ENCODE measurements around the gene B3GNT7. TPM values are rescaled to one million over a fixed set of nuclear protein-coding genes. Genes with fewer than 3 reads are reported as not detected.

The B3GNT7 gene
- total RNA-seq, 1 experiment from 2014 or later = 6.1 TPM

DNA sequence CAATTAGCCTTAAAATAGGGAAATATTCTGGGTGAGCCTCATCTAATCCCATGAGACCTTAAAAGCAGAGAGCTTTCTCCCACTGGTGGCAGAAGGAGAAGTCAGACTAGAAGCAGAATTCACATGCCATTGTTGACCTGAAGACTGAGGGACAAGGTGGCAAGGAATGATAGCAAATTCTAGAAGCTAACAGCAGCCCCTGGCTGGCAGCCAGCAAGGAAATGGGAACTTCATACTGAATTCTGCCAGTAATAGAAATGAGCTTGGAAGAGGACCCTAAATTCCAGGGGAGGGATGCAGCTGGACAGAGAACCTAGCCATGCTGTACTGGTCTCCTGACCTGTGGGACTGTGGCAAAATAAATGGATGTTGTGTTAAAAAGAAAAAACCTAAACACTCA lies 19.5 kb downstream of the B3GNT7 start:
- H3K36me3 ChIP-seq (ENCODE audit: control insufficient read depth in 1 of 2, insufficient read depth in 2 of 2, low read length in 2 of 2) = no peaks in the 10 kb centered on the region
- no peak overlapping the region for H3K27ac ChIP-seq (ENCODE audit: low read depth, low read length)
- ChIA-PET RAD21 (ENCODE audit: low non-redundant PET in 1 of 2, low total read pairs in 2 of 2, uncharacterized antibody in 2 of 2, unreplicated experiment in 2 of 2) (no interaction called here), POLR2A (no interaction called here), CTCF (no interaction called here)
- H3K4me2 ChIP-seq (ENCODE audit: low read length) = no peak overlapping the region
- peaks cover 6 to 9% of the 10 kb centered on the region in 2 experiments; a peak in 2 of 4 replicates for H3K9me3 ChIP-seq (ENCODE audit: control insufficient read depth in 1 of 2, insufficient read depth in 1 of 2, low read depth in 1 of 2, low read length in 2 of 2)
- intact Hi-C loops (cut with micrococcal nuclease) = no loop called here
- BruUV-seq (replicated peaks) = no TSS peak
- no peak overlapping the region for H2AFZ ChIP-seq (ENCODE audit: low read depth, low read length, poor library complexity, severe bottlenecking)
- DNase-seq (ENCODE audit: low read depth, low spot score) = no peak
- no peak overlapping the region for H3K4me3 ChIP-seq (replicated peaks in 1 of 2; ENCODE audit: low read depth in 1 of 2, low read length in 2 of 2)
- H3K4me1 ChIP-seq (ENCODE audit: control insufficient read depth in 1 of 2, insufficient read depth in 2 of 2, low read length in 2 of 2) = peaks cover 0 to 13% of the 10 kb centered on the region in 2 experiments; a peak in 1 of 4 replicates
- no peaks in the 10 kb centered on the region for H4K20me1 ChIP-seq (ENCODE audit: insufficient read depth)
- no peaks in the 10 kb centered on the region for H3K27me3 ChIP-seq (ENCODE audit: insufficient read depth, low read length)
- H3K9me2 ChIP-seq (ENCODE audit: insufficient read depth) = no peaks in the 10 kb centered on the region
- TF ChIP-seq POLR2AphosphoS5 (IDR thresholded peaks at IDR 0.05; ENCODE audit: low read depth, low read length) = no peak
- no peak for TF ChIP-seq SP1 (IDR thresholded peaks at IDR 0.05; ENCODE audit: low read depth)
- no peak for TF ChIP-seq EGR1 (IDR thresholded peaks at IDR 0.05; ENCODE audit: low read depth)
- TF ChIP-seq, protein P1, sequence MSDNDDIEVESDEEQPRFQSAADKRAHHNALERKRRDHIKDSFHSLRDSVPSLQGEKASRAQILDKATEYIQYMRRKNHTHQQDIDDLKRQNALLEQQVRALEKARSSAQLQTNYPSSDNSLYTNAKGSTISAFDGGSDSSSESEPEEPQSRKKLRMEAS (IDR thresholded peaks at IDR 0.05) = no peak
- no peak for TF ChIP-seq SRF (IDR thresholded peaks at IDR 0.05; ENCODE audit: low read depth)
- no peak for TF ChIP-seq SIN3A (IDR thresholded peaks at IDR 0.05; ENCODE audit: low read depth)
- no peak for TF ChIP-seq FOSL1 (IDR thresholded peaks at IDR 0.05; ENCODE audit: low read depth)
- TF ChIP-seq, protein P2, sequence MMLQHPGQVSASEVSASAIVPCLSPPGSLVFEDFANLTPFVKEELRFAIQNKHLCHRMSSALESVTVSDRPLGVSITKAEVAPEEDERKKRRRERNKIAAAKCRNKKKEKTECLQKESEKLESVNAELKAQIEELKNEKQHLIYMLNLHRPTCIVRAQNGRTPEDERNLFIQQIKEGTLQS (IDR thresholded peaks at IDR 0.05) = no peak
- TF ChIP-seq EZH2phosphoT487 (IDR thresholded peaks at IDR 0.05; ENCODE audit: borderline replicate concordance) = no peak
- TF ChIP-seq ZNF274 (IDR thresholded peaks at IDR 0.05; ENCODE audit: low read depth, low read length) = no peak
- TF ChIP-seq JUND (IDR thresholded peaks at IDR 0.05) = no peak
- no peak overlapping the region for H3K9ac ChIP-seq (ENCODE audit: low read length)
- ATAC-seq = no peak
- H3K79me2 ChIP-seq (ENCODE audit: insufficient read depth, low read length) = no peaks in the 10 kb centered on the region

DNA sequence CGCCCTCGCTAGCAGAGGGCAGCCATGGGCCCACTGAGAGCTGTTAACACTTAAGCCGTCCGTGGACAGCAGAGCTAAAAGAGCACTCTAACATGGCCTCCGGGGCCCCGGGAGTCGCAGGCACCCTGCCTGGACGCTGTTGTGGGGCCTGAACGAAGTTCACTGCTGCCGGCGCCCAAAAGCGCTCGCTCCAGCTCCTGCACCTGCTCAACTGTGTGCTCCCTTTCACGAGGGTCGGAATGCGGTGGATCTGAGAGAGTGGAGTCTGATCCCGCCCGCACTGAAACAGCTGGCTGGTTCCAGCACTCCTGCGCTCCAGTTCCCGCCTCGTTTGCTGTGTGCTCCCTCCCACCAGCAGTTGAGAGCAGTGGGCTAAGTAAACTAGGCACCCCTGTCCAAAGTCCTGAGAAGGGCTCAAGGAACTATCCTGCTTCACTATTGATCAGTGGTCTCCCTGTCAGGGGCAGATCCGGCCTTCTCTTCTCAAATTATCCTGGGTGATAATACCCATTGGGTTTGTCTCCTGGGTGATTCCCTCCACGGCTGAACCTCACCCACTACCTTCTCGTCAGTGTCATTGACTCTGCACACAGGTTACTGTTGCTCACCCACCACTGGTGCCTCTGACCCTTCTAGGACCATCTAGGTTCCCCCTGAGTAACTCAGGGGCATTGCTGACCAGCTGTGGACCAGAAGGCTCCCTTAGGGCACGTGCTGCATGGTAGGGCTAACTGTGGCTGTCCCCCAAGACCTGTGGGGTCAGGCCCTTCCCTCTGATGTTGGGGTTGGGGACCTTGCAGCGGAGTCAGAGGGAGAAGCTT lies 23.5 kb downstream of the B3GNT7 start:
- Histone ChIP-seq H4K20me1 (ENCODE audit: insufficient read depth) (no peaks in the 10 kb centered on the region), H3K27ac (ENCODE audit: low read depth, low read length) (no peak overlapping the region), H3K4me2 (ENCODE audit: low read length) (no peak overlapping the region), H3K9me2 (ENCODE audit: insufficient read depth) (no peaks in the 10 kb centered on the region), H2AFZ (ENCODE audit: low read depth, low read length, poor library complexity, severe bottlenecking) (no peak overlapping the region), H3K9me3 (ENCODE audit: control insufficient read depth in 1 of 2, insufficient read depth in 1 of 2, low read depth in 1 of 2, low read length in 2 of 2) (no peaks in the 10 kb centered on the region), H3K4me1 (ENCODE audit: control insufficient read depth in 1 of 2, insufficient read depth in 2 of 2, low read length in 2 of 2) (no peaks in the 10 kb centered on the region), H3K9ac (ENCODE audit: low read length) (no peak overlapping the region), H3K4me3 (replicated peaks in 1 of 2; ENCODE audit: low read depth in 1 of 2, low read length in 2 of 2) (no peak overlapping the region), H3K36me3 (ENCODE audit: control insufficient read depth in 1 of 2, insufficient read depth in 2 of 2, low read length in 2 of 2) (no peaks in the 10 kb centered on the region), H3K79me2 (ENCODE audit: insufficient read depth, low read length) (no peaks in the 10 kb centered on the region), H3K27me3 (ENCODE audit: insufficient read depth, low read length) (no peaks in the 10 kb centered on the region)
- POLR2A ChIA-PET = no interaction called here
- DNase-seq (ENCODE audit: low read depth, low spot score) = no peak
- no TSS peak for BruUV-seq (replicated peaks)
- ATAC-seq = no peak
- CTCF ChIA-PET = no interaction called here
- intact Hi-C loops (cut with micrococcal nuclease) = no loop called here
- RAD21 ChIA-PET (ENCODE audit: low non-redundant PET in 1 of 2, low total read pairs in 2 of 2, uncharacterized antibody in 2 of 2, unreplicated experiment in 2 of 2) = no interaction called here
- no peak for TF ChIP-seq EZH2 (IDR thresholded peaks at IDR 0.05)
- TF ChIP-seq TCF7L2 (IDR thresholded peaks at IDR 0.05; ENCODE audit: borderline replicate concordance, extremely low read depth, insufficient read depth, insufficient read length) = no peak
- TF ChIP-seq EZH2phosphoT487 (IDR thresholded peaks at IDR 0.05; ENCODE audit: borderline replicate concordance) = no peak
- TF ChIP-seq, protein P3, sequence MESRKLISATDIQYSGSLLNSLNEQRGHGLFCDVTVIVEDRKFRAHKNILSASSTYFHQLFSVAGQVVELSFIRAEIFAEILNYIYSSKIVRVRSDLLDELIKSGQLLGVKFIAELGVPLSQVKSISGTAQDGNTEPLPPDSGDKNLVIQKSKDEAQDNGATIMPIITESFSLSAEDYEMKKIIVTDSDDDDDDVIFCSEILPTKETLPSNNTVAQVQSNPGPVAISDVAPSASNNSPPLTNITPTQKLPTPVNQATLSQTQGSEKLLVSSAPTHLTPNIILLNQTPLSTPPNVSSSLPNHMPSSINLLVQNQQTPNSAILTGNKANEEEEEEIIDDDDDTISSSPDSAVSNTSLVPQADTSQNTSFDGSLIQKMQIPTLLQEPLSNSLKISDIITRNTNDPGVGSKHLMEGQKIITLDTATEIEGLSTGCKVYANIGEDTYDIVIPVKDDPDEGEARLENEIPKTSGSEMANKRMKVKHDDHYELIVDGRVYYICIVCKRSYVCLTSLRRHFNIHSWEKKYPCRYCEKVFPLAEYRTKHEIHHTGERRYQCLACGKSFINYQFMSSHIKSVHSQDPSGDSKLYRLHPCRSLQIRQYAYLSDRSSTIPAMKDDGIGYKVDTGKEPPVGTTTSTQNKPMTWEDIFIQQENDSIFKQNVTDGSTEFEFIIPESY (IDR thresholded peaks at IDR 0.05; ENCODE audit: extremely low read depth, insufficient replicate concordance, low read length) = no peak
- no peak for TF ChIP-seq CEBPB (IDR thresholded peaks at IDR 0.05; ENCODE audit: low read depth)
- no peak for TF ChIP-seq EGR1 (IDR thresholded peaks at IDR 0.05; ENCODE audit: low read depth)
- no peak for TF ChIP-seq RAD21 (IDR thresholded peaks at IDR 0.05; ENCODE audit: low read depth)
- TF ChIP-seq SIN3A (IDR thresholded peaks at IDR 0.05; ENCODE audit: low read depth) = no peak
- no peak for TF ChIP-seq SRF (IDR thresholded peaks at IDR 0.05; ENCODE audit: low read depth)
- no peak for TF ChIP-seq JUND (IDR thresholded peaks at IDR 0.05)
- TF ChIP-seq, protein P2 (IDR thresholded peaks at IDR 0.05) = no peak
- TF ChIP-seq CBX3 (IDR thresholded peaks at IDR 0.05; ENCODE audit: low read depth) = no peak
- TF ChIP-seq POLR2A (IDR thresholded peaks at IDR 0.05; ENCODE audit: borderline replicate concordance, extremely low read depth, insufficient read depth, insufficient read length) = no peak
